GM21576 (cell line): ENCODE data around the gene DNAAF1.
"Not testable (repeated sequence)": the region's sequence is repeated elsewhere in the genome, so short reads cannot be mapped to it uniquely, and the experiment has no call there.

Source experiments
- ATAC-seq: cut with Tn5 transposase; IDR thresholded peaks from one replicate; pipeline ENCODE4 v1.9.1; 2021; ENCODE audit warnings: mild to moderate bottlenecking, moderate library complexity; ENCODE audit not compliant: unreplicated experiment

DNAAF1 gene

GRCh38 chr16:84205123-84205522 lies 60.0 kb downstream of the DNAAF1 start:
- ATAC-seq = not testable (repeated sequence)

- ATAC-seq = no peak
Observed at GRCh38 chr16:84205976-84206691, 61.0 kb downstream of the DNAAF1 start.

GRCh38 chr16:84207251-84207650 lies 62.1 kb downstream of the DNAAF1 start:
- no peak for ATAC-seq

- no peak for ATAC-seq
Observed at GRCh38 chr16:84207879-84208278, 62.8 kb downstream of the DNAAF1 start.

- ATAC-seq = no peak
Observed at GRCh38 chr16:84209989-84210388, 64.9 kb downstream of the DNAAF1 start.

GRCh38 chr16:84212154-84212553 lies 67.0 kb downstream of the DNAAF1 start:
- no peak for ATAC-seq

- no peak for ATAC-seq
Observed at GRCh38 chr16:84212631-84213030, 67.5 kb downstream of the DNAAF1 start.

- no peak for ATAC-seq
Observed at GRCh38 chr16:84214451-84215066, 69.5 kb downstream of the DNAAF1 start.

- ATAC-seq = no peak
Observed at GRCh38 chr16:84215531-84215930, 70.4 kb downstream of the DNAAF1 start.

- not testable (repeated sequence) for ATAC-seq
Observed at GRCh38 chr16:84216144-84216543, 71.0 kb downstream of the DNAAF1 start.

- no peak for ATAC-seq
Observed at GRCh38 chr16:84218176-84218823, 73.2 kb downstream of the DNAAF1 start.

GRCh38 chr16:84218956-84219355 lies 73.8 kb downstream of the DNAAF1 start:
- ATAC-seq = no peak

- ATAC-seq = no peak
Observed at GRCh38 chr16:84220851-84221250, 75.7 kb downstream of the DNAAF1 start.

GRCh38 chr16:84223456-84223855 lies 78.3 kb downstream of the DNAAF1 start:
- ATAC-seq = no peak

GRCh38 chr16:84224554-84224953 lies 79.4 kb downstream of the DNAAF1 start:
- no peak for ATAC-seq

- no peak for ATAC-seq
Observed at GRCh38 chr16:84225126-84225525, 80.0 kb downstream of the DNAAF1 start.

- no peak for ATAC-seq
Observed at GRCh38 chr16:84225571-84225970, 80.5 kb downstream of the DNAAF1 start.

- no peak for ATAC-seq
Observed at GRCh38 chr16:84226026-84226425, 80.9 kb downstream of the DNAAF1 start.
